ENCODE measurements around the gene TDRD5.

DNA sequence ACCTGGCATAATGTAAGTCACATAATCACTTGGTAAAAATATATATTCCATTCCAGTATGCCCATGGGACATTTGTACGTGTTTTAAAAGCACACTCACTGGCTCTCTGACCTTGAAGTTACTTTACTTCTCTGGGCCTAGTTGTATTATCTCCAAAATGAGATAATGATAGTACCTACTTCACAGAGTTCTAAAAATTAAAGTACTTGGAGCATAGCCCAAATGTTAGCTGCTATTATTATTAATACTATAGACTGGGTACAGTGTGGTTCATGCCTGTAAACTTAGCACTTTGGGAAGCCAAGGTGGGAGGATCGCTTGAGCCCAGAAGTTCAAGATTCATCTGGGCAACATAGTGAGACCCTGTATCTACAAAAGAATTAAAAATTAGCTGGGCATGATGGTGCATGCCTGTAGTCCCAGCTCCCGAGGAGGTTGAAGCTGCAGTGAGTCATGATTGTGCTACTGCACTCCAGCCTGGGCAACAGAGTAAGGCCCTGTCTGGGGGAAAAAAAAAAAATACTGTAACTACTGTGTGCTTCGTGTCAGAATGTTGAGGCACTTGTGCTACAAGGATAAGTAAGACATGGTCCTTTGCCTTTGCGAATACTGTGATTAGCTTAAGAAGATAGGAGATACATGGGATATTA is 45.7 kb downstream of the TDRD5 start:
- TF ChIP-seq, protein P1, sequence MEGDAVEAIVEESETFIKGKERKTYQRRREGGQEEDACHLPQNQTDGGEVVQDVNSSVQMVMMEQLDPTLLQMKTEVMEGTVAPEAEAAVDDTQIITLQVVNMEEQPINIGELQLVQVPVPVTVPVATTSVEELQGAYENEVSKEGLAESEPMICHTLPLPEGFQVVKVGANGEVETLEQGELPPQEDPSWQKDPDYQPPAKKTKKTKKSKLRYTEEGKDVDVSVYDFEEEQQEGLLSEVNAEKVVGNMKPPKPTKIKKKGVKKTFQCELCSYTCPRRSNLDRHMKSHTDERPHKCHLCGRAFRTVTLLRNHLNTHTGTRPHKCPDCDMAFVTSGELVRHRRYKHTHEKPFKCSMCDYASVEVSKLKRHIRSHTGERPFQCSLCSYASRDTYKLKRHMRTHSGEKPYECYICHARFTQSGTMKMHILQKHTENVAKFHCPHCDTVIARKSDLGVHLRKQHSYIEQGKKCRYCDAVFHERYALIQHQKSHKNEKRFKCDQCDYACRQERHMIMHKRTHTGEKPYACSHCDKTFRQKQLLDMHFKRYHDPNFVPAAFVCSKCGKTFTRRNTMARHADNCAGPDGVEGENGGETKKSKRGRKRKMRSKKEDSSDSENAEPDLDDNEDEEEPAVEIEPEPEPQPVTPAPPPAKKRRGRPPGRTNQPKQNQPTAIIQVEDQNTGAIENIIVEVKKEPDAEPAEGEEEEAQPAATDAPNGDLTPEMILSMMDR (IDR thresholded peaks at IDR 0.05) = no peak
- no peak for TF ChIP-seq POLR2A (IDR thresholded peaks at IDR 0.05)
